Measurements from ENCODE around the gene ZNF414. TPM values are rescaled to one million over a fixed set of nuclear protein-coding genes. Genes with fewer than 3 reads are reported as not detected.

ZNF414 gene
- total and polyA plus RNA-seq, 9 of the 15 experiments (the other 6 are each of a cell fraction or from before 2014, with no cell fraction given): 0.03 to 27.2 (median 2.2) TPM; not detected in 2

- Histone ChIP-seq H2AFZ (ENCODE audit: low read depth, low read length) (peak overlapping the region; percentile 87), H4K20me1 (replicated peaks; ENCODE audit: control insufficient read depth, insufficient read depth, low read length) (no peaks in the 10 kb centered on the region), H3K79me2 (ENCODE audit: control insufficient read depth, insufficient read depth, low read length) (no peaks in the 10 kb centered on the region), H3K4me1 (replicated peaks in 1 of 2; ENCODE audit: control insufficient read depth in 2 of 2, insufficient read depth in 2 of 2, low read length in 2 of 2) (peaks cover 12 to 52% of the 10 kb centered on the region in 2 experiments; a peak in 4 of 5 replicates), H3K9me1 (ENCODE audit: control insufficient read depth, insufficient read depth, low read length) (no peaks in the 10 kb centered on the region), H3K4me2 (ENCODE audit: insufficient read depth, low read length) (peak overlapping the region; percentile 72), H3K27ac (ENCODE audit: extremely low read depth, low read depth, low read length) (peak overlapping the region; percentile 35; the same call in 1 of the 3 replicates), H3K9ac (ENCODE audit: insufficient read depth in 1 of 2, low read depth in 2 of 2, low read length in 2 of 2) (peak overlapping the region; percentile 51 to 91), H3K36me3 (ENCODE audit: control insufficient read depth, insufficient read depth, low read length) (no peaks in the 10 kb centered on the region), H3K4me3 (peak overlapping the region; percentile 40), H3K27me3 (ENCODE audit: control insufficient read depth in 2 of 2, insufficient read depth in 2 of 2, low read length in 2 of 2) (no peaks in the 10 kb centered on the region), H3K9me3 (replicated peaks; ENCODE audit: control insufficient read depth, insufficient read depth, low read depth, low read length) (no peaks in the 10 kb centered on the region)
- POLR2A ChIA-PET: interaction anchor here (0.6 to 2.6 kb wide), 6 partner anchors 8 to 165 kb away, joined by 3 to 10 read pairs (median 4); partner anchors contain the start of genes HNRNPM, MARCHF2 and ZNF414
- FAIRE-seq: peak; percentile 32
- WGBS (ENCODE audit: insufficient coverage, low coverage, missing lambda C conversion rate): under 1% methylated on average over 41 of the region's 56 CpGs
- no TSS peak for BruUV-seq (replicated peaks)
- CTCF ChIA-PET (ENCODE audit: low intra/inter-chr PET ratio): interaction anchor here (0.7 to 1.1 kb wide), 2 partner anchors 72 to 236 kb away, joined by 3 to 4 read pairs; no protein-coding TSS in a partner anchor
- DNase-seq (ENCODE audit: extremely low read depth in 1 of 4, low spot score in 3 of 4): peak; percentile 84 to 88 (median 84)
- in situ Hi-C loops (cut with MboI) (no loop called here), intact Hi-C loops (cut with micrococcal nuclease) (loop anchor here (5.0 kb wide), 1 partner anchor 154 kb away; no protein-coding TSS in a partner anchor)
- ATAC-seq: peak; percentile 90
- 0 out of 2 replicates have a peak, but pooled peaks have one; percentile 27 for TF ChIP-seq NFRKB (IDR thresholded peaks at IDR 0.05; ENCODE audit: low read depth)
- no peak for TF ChIP-seq ZNF133 (CRISPR knock-in tag; IDR thresholded peaks at IDR 0.05)
- TF ChIP-seq MAX (CRISPR knock-in tag; IDR thresholded peaks at IDR 0.05): peak; percentile 90
- TF ChIP-seq USF1 (CRISPR knock-in tag; IDR thresholded peaks at IDR 0.05): peak; percentile 81
- TF ChIP-seq ZC3H11A (IDR thresholded peaks at IDR 0.05; ENCODE audit: low read depth, low read length): no peak
- TF ChIP-seq MITF (IDR thresholded peaks at IDR 0.05): no peak
- peak; percentile 86 for TF ChIP-seq EGR1 (conservative IDR thresholded peaks at IDR 0.05)
- TF ChIP-seq GATAD2B (IDR thresholded peaks at IDR 0.05; ENCODE audit: borderline replicate concordance): 0 out of 2 replicates have a peak, but pooled peaks have one; percentile 6
- peak in 1 of 2 experiments; percentile 29; a peak in 1 of 3 replicates for TF ChIP-seq CBX3 (IDR thresholded peaks at IDR 0.05; ENCODE audit: borderline replicate concordance in 1 of 2, low read length in 2 of 2)
- TF ChIP-seq CREB3L1 (IDR thresholded peaks at IDR 0.05; ENCODE audit: borderline replicate concordance, low read depth): peak; percentile 68; the same call in 1 of the 2 replicates
- peak; percentile 57; the same call in 1 of the 2 replicates for TF ChIP-seq ZNF592 (IDR thresholded peaks at IDR 0.05)
Observed at GRCh38 chr19:8505680-8506401, 8.1 kb downstream of the ZNF414 start.

Measured in K562 (cell line).